ENCODE data around the gene ADGRG1. TPM values are rescaled to one million over a fixed set of nuclear protein-coding genes. Genes with fewer than 3 reads are reported as not detected.

ADGRG1 gene
- total RNA-seq, 1 experiment from 2014 or later, result 13.1 TPM

DNA sequence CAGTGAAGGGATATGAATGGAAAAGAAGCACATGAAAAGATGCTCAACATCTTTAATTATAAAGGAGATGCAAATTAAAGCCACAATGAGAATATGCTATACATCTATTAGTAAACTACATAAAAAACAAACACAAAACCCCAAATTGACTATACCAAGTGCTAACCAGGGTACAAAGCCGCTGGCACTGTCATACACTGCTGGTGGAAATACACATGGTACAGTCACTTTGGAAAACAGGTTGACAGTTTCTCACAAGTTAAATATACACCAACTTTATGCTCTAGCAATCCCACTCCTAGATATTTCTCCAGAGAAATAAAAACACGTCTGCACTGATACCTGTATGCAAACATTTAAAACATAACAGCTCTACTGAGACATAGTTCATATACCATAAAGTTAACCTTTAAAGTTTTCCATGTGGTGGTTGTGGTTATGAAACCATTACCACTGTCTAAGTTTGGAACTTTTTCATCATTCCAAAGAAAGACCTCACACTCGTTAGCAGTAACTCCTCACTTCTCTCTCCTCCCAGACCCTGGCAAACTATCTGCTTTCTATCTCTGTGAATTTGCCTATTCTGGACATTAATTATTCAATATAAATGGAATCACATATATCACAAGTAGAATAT lies 43.3 kb upstream of the ADGRG1 start:
- no peaks in the 10 kb centered on the region for H3K9me3 ChIP-seq (ENCODE audit: control insufficient read depth, insufficient read depth, low read depth, low read length)
- ATAC-seq (no peak), DNase-seq (ENCODE audit: low read depth, low spot score) (no peak)
- no peak overlapping the region for H3K27ac ChIP-seq (ENCODE audit: low read length)
- TF ChIP-seq CTCF (IDR thresholded peaks at IDR 0.05) (no peak), POLR2AphosphoS5 (IDR thresholded peaks at IDR 0.05; ENCODE audit: low read depth, low read length) (no peak), TCF7L2 (IDR thresholded peaks at IDR 0.05; ENCODE audit: low read depth, low read length) (no peak), SIN3A (IDR thresholded peaks at IDR 0.05; ENCODE audit: borderline replicate concordance, insufficient read depth, low read depth, low read length) (no peak), REST (IDR thresholded peaks at IDR 0.05; ENCODE audit: insufficient read depth in 1 of 2, low read depth in 2 of 2, low read length in 1 of 2) (no peak)
- POLR2A ChIA-PET, result no interaction called here
- CTCF ChIA-PET, result no interaction called here
- in situ Hi-C loops (cut with HindIII; ENCODE audit: low pct_unique_long_range_greater_than_20kb, low sequenced_read_pairs), result no loop called here
- intact Hi-C loops (cut with micrococcal nuclease; ENCODE audit: unreplicated experiment), result no loop called here
- no peaks in the 10 kb centered on the region for H3K27me3 ChIP-seq (ENCODE audit: control insufficient read depth, insufficient read depth, low read length)
- H3K36me3 ChIP-seq (ENCODE audit: control insufficient read depth, insufficient read depth, low read length), result no peaks in the 10 kb centered on the region
- H3K4me1 ChIP-seq (ENCODE audit: control insufficient read depth, insufficient read depth, low read length), result no peaks in the 10 kb centered on the region
- H3K4me3 ChIP-seq (ENCODE audit: low read depth in 2 of 2, low read length in 2 of 2), result no peak overlapping the region
- no TSS peak for BruUV-seq (replicated peaks)

- Histone ChIP-seq H3K36me3 (ENCODE audit: control insufficient read depth, insufficient read depth, low read length) (no peaks in the 10 kb centered on the region), H3K4me3 (ENCODE audit: low read depth in 2 of 2, low read length in 2 of 2) (no peak overlapping the region), H3K4me1 (ENCODE audit: control insufficient read depth, insufficient read depth, low read length) (peaks cover 10% of the 10 kb centered on the region; the same call in 1 of the 2 replicates), H3K9me3 (ENCODE audit: control insufficient read depth, insufficient read depth, low read depth, low read length) (no peaks in the 10 kb centered on the region), H3K27me3 (ENCODE audit: control insufficient read depth, insufficient read depth, low read length) (no peaks in the 10 kb centered on the region), H3K27ac (ENCODE audit: low read length) (no peak overlapping the region)
- TF ChIP-seq TCF7L2 (IDR thresholded peaks at IDR 0.05; ENCODE audit: low read depth, low read length) (no peak), REST (IDR thresholded peaks at IDR 0.05; ENCODE audit: insufficient read depth in 1 of 2, low read depth in 2 of 2, low read length in 1 of 2) (no peak), SIN3A (IDR thresholded peaks at IDR 0.05; ENCODE audit: borderline replicate concordance, insufficient read depth, low read depth, low read length) (no peak), POLR2AphosphoS5 (IDR thresholded peaks at IDR 0.05; ENCODE audit: low read depth, low read length) (no peak), CTCF (IDR thresholded peaks at IDR 0.05) (no peak)
- DNase-seq (ENCODE audit: low read depth, low spot score), result no peak
- in situ Hi-C loops (cut with HindIII; ENCODE audit: low pct_unique_long_range_greater_than_20kb, low sequenced_read_pairs) (no loop called here), intact Hi-C loops (cut with micrococcal nuclease; ENCODE audit: unreplicated experiment) (no loop called here)
- ChIA-PET CTCF (no interaction called here), POLR2A (no interaction called here)
- no TSS peak for BruUV-seq (replicated peaks)
- ATAC-seq, result no peak
Observed at GRCh38 chr16:57588831-57589230, 39.6 kb upstream of the ADGRG1 start.
